Prostate gland (tissue), 2 donors: ENCODE results near the gene PCDHA1. TPM values are rescaled to one million over a fixed set of nuclear protein-coding genes. Genes with fewer than 3 reads are reported as not detected.

Experiments used
- DNase-seq: peaks from one replicate; pipeline ENCODE4 v3.0.0-alpha.2; 2019; ENCODE audit warnings: low spot score
- H3K27ac ChIP-seq, 2 donors: fragments of 200-600 bp; sonication (generic); 2 replicates each; pipeline ENCODE4 v1.5.1; 2017 to 2019
- H3K27me3 ChIP-seq: fragments of 200-600 bp; sonication (generic); replicated peaks from 2 replicates; pipeline ENCODE4 v1.5.1; 2019; ENCODE audit not compliant: insufficient read depth
- H3K36me3 ChIP-seq, 2 donors: fragments of 200-600 bp; sonication (generic); 1 replicate in 1 of 2; 2 replicates in 1 of 2; pipeline versions ENCODE4 v1.5.1 to v1.8.1; 2017 to 2019
- H3K4me1 ChIP-seq: fragments of 200-600 bp; sonication (generic); replicated peaks from 2 replicates; pipeline ENCODE4 v1.5.1; 2019
- H3K4me3 ChIP-seq, 2 donors: fragments of 200-600 bp; sonication (generic); 2 replicates each; pipeline ENCODE4 v1.5.1; 2017 to 2019
- H3K9me3 ChIP-seq: fragments of 200-600 bp; sonication (generic); 2 replicates; pipeline ENCODE4 v1.5.1; 2017
- POLR2A ChIP-seq: fragments of 450-650 bp; IDR thresholded peaks from one replicate; pipeline ENCODE4 v1.6.1; 2016; ENCODE audit warnings: antibody characterized with exemption, mild to moderate bottlenecking
- POLR2AphosphoS5 ChIP-seq: sonication (generic); formaldehyde crosslinking; IDR thresholded peaks from one replicate; pipeline ENCODE4 v1.6.1; 2017; ENCODE audit warnings: antibody characterized with exemption
- WGBS: methylation state at CpG from one replicate; pipeline ENCODE4 v1.1.5; 2018; 5-methylcytosine and 5-hydroxymethylcytosine counted together
- intact Hi-C: fragments of 100-400 bp; cut with DNase I; formaldehyde crosslinking; loops from one replicate; pipeline ENCODE4 v1.14.2; 2022
- total RNA-seq, 2 donors: library from RNA; depleted of rRNA; stranded (reverse); fragments of >200 nt; gene quantifications; one replicate each; pipeline ENCODE4 v1.1.0, GENCODE V29; 2016
- TF ChIP-seq, protein P1 (sequence below), 4 experiments: fragments of 200-600 bp in 2 of 4; fragments of 450-650 bp in 2 of 4; sonication (generic) in 2 of 4; IDR thresholded peaks; 1 replicate in 3 of 4; 2 replicates in 1 of 4; pipeline ENCODE4 v1.5.1; 2016 to 2019; ENCODE audit warnings: antibody characterized with exemption in 4 of 4, mild to moderate bottlenecking in 2 of 4, moderate library complexity in 2 of 4

Gene PCDHA1
- total RNA-seq, 2 donors from 2014 or later: 0.85 TPM; not detected in 1

DNA sequence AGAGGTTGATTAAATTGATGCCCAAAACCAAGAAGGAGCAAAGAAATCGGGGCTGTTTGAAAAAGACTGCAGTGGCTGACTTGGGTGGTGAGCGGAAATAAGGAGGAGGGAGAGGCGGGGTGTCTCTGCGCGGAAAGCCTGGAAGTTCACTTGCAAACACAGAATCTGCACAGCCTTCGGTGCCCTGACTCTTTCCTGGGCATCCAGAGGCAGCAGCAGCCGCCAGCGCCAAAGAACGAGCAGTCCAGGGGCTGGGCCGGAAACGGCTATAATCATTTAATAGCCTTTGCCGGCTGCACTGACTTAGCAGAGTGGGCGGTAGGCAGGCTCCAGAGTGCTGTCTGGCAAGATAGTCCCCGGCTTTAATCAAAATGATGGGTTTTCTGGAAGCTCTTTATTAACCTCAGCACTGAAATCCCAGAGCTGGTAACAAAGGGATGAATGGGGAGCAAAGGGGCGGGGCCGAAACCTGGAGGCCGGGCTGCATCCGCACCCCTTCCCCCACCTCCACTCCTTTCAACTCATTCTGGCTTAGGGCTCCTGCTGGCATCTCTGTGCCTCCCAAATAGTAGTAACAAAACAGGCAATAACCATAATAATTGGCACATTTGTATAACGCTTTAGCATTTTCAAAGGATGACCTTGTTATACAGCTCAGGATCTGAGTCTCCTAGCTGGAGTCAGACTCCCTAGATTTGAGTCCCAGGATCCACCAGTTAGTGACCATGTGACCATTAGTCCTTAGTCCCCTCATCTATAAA, 216.1 kb downstream of the PCDHA1 start:
- DNase-seq: no peak
- Histone ChIP-seq H3K27me3 (no peaks in the 10 kb centered on the region), H3K27ac (no peak overlapping the region), H3K4me3 (no peak overlapping the region), H3K4me1 (no peaks in the 10 kb centered on the region), H3K36me3 (no peaks in the 10 kb centered on the region), H3K9me3 (no peaks in the 10 kb centered on the region)
- intact Hi-C loops: no loop called here
- WGBS: 2% methylated on average over 19 of the region's 19 CpGs
- TF ChIP-seq POLR2A: no peak
- TF ChIP-seq, protein P1, sequence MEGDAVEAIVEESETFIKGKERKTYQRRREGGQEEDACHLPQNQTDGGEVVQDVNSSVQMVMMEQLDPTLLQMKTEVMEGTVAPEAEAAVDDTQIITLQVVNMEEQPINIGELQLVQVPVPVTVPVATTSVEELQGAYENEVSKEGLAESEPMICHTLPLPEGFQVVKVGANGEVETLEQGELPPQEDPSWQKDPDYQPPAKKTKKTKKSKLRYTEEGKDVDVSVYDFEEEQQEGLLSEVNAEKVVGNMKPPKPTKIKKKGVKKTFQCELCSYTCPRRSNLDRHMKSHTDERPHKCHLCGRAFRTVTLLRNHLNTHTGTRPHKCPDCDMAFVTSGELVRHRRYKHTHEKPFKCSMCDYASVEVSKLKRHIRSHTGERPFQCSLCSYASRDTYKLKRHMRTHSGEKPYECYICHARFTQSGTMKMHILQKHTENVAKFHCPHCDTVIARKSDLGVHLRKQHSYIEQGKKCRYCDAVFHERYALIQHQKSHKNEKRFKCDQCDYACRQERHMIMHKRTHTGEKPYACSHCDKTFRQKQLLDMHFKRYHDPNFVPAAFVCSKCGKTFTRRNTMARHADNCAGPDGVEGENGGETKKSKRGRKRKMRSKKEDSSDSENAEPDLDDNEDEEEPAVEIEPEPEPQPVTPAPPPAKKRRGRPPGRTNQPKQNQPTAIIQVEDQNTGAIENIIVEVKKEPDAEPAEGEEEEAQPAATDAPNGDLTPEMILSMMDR (IDR thresholded peaks at IDR 0.05): no peak
- no peak for TF ChIP-seq POLR2AphosphoS5

DNA sequence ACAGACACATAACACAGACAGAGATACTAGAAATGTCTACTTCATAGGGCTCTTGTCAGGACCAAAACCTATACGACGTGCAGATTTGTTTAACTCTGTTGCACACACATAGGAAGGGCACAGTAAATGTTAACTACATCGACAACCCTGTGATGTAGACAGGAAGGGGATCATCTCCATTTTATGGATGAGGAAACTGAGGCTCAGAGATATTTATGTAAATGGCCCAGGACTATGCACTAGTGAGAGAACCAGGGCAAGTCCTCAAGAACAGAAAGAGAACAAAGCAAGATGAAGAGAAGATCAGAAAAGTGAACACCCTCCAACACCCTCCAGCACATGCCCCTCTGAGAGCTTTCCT, 216.6 kb downstream of the PCDHA1 start:
- no peaks in the 10 kb centered on the region for H3K9me3 ChIP-seq
- 54% methylated on average over 3 of the region's 3 CpGs for WGBS
- no peak for DNase-seq
- H3K36me3 ChIP-seq: no peaks in the 10 kb centered on the region
- H3K27ac ChIP-seq: no peak overlapping the region
- TF ChIP-seq POLR2A (no peak), POLR2AphosphoS5 (no peak)
- TF ChIP-seq, protein P1 (IDR thresholded peaks at IDR 0.05): no peak
- H3K27me3 ChIP-seq: no peaks in the 10 kb centered on the region
- no peaks in the 10 kb centered on the region for H3K4me1 ChIP-seq
- intact Hi-C loops: no loop called here
- H3K4me3 ChIP-seq: no peak overlapping the region

DNA sequence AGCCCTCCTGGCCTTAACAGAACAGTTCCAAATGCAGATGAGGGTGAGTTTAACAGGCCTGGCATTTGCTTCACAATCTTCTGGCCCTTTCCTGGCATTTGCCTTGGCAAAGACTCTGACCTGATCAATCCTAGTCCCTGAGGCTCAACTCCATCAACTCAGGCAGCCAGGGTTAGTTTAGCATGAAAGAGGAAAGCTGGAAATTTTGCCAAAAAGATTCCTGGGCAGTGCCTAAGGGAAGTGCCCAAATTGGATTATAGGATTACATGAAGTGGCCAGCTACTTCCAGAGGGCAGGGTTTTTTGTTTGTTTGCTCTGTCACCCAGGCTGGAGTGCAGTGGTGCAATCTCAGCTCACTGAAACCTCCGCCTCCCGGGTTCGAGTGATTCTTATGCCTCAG, 217.1 kb downstream of the PCDHA1 start:
- no peak overlapping the region for H3K27ac ChIP-seq
- intact Hi-C loops: no loop called here
- TF ChIP-seq POLR2A (no peak), POLR2AphosphoS5 (no peak)
- TF ChIP-seq, protein P1 (IDR thresholded peaks at IDR 0.05): no peak

DNA sequence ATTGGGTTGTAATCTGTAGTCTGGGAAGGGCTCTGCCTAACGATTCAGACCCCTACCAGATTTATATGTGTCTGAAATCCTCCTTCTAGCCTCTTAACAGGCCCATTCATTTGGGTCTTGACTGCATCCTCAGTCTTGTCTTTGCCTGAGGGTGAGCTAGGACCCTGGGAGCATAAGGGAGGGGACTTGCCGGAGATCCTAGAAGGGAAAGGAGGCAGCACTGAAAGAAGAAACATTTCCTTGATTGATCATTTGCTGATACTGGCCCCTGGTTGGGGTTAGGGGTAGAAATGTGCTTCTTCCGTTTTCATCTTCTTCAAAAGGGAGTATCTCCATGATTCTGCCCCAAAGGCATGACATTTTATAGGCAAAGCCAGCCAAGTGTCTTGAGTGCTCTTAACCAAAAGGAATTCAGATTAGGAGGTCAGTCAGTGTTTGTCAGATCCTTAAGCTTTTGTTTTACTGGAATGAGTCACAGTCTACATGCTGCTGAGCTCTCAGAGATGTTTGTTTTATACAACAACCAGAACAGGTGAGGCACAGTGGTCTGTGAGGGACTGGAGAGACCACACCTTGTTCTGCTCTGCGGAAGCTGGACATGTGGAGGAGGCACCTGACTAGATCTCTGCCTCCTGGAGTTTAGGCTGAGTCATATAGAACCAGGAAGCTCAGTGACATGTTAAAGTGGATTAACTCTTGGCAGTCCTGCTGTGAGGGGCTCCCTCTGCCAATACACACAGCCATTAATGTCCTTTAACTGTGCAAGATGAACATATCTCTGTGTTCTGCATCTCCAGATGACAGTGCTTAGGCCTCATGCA, 218.1 kb downstream of the PCDHA1 start:
- TF ChIP-seq POLR2AphosphoS5: no peak
- no peak for TF ChIP-seq POLR2A
- WGBS: 38% methylated on average over 4 of the region's 4 CpGs
- intact Hi-C loops: no loop called here
- Histone ChIP-seq H3K4me1 (no peaks in the 10 kb centered on the region), H3K9me3 (no peaks in the 10 kb centered on the region), H3K27me3 (no peaks in the 10 kb centered on the region), H3K27ac (no peak overlapping the region), H3K36me3 (no peaks in the 10 kb centered on the region), H3K4me3 (no peak overlapping the region)
- DNase-seq: no peak

More for the DNA sequence above, 217.1 kb downstream of the PCDHA1 start:
- Histone ChIP-seq H3K9me3 (no peaks in the 10 kb centered on the region), H3K4me3 (no peak overlapping the region), H3K36me3 (no peaks in the 10 kb centered on the region), H3K27me3 (no peaks in the 10 kb centered on the region), H3K4me1 (no peaks in the 10 kb centered on the region)
- no peak for DNase-seq
- 100% methylated on average over 3 of the region's 3 CpGs for WGBS

DNA sequence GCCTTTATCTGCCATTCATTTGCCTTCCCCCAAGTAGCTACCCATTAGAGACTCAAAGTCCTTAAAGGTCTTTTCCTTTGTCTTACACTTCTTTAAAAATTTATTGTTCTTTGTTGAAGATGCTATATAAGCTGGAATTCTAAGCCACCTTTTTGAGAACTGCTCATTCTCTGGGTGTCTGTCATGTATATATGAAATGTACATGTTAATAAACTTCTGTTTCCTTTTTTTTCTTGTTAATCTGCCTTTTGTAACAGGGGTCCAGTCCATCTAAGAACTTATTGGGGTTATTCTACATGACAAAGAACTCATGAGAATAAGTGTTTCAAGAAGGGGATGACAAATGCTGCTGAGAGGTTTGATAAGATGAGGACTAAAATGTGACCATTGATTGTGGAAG, 221.9 kb downstream of the PCDHA1 start:
- TF ChIP-seq, protein P1 (IDR thresholded peaks at IDR 0.05): no peak
- TF ChIP-seq POLR2A: no peak
- no peak for TF ChIP-seq POLR2AphosphoS5
- no peaks in the 10 kb centered on the region for H3K36me3 ChIP-seq
- H3K27ac ChIP-seq: no peak overlapping the region
- no peaks in the 10 kb centered on the region for H3K27me3 ChIP-seq
- no peaks in the 10 kb centered on the region for H3K4me1 ChIP-seq
- no peak for DNase-seq
- H3K9me3 ChIP-seq: no peaks in the 10 kb centered on the region
- no peak overlapping the region for H3K4me3 ChIP-seq
- intact Hi-C loops: no loop called here
